Fibroblast of mammary gland (primary cell): ENCODE measurements around the gene TBC1D14.

Experiments used
- DNase-seq: peaks from one replicate; pipeline ENCODE4 v3.0.0-alpha.2; 2010; ENCODE audit warnings: low read depth
- H3K4me3 ChIP-seq: 2 replicates; pipeline ENCODE4 v1.5.1; 2011; ENCODE audit warnings: low read depth, mild to moderate bottlenecking, low read length, moderate library complexity; ENCODE audit not compliant: control insufficient read depth
- CTCF ChIP-seq: conservative IDR thresholded peaks from 2 replicates; pipeline ENCODE4 v1.5.1; 2011; ENCODE audit warnings: low read depth, low read length, inconsistent platforms; ENCODE audit not compliant: control insufficient read depth, insufficient read depth

Gene TBC1D14

DNA sequence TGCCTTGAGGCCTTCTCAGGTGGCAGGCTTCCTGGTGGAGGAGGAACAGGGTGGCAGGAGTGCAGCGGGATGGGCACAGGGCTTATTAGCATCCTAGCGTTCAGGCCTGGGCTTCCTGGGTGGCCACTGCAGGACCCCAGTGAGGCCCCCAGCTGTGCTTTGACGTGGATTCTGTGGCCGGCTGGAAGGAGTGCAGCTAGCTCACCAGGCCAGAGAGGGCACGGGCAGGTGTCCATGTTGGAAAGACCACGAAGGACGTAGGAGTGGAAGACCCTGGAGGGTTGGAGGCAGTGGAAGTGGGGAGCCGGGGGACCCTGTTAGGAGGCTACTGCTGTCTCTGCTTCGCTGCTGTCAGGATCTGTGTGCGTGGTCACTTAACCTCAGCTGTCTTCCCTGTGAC lies 120.3 kb downstream of the TBC1D14 start:
- no peak for DNase-seq
- no peak for TF ChIP-seq CTCF

GRCh38 chr4:7030856-7031255 lies 121.2 kb downstream of the TBC1D14 start:
- DNase-seq = no peak
- TF ChIP-seq CTCF = no peak
- H3K4me3 ChIP-seq = no peak overlapping the region

More for the DNA sequence above, 120.3 kb downstream of the TBC1D14 start:
- H3K4me3 ChIP-seq = no peak overlapping the region

DNA sequence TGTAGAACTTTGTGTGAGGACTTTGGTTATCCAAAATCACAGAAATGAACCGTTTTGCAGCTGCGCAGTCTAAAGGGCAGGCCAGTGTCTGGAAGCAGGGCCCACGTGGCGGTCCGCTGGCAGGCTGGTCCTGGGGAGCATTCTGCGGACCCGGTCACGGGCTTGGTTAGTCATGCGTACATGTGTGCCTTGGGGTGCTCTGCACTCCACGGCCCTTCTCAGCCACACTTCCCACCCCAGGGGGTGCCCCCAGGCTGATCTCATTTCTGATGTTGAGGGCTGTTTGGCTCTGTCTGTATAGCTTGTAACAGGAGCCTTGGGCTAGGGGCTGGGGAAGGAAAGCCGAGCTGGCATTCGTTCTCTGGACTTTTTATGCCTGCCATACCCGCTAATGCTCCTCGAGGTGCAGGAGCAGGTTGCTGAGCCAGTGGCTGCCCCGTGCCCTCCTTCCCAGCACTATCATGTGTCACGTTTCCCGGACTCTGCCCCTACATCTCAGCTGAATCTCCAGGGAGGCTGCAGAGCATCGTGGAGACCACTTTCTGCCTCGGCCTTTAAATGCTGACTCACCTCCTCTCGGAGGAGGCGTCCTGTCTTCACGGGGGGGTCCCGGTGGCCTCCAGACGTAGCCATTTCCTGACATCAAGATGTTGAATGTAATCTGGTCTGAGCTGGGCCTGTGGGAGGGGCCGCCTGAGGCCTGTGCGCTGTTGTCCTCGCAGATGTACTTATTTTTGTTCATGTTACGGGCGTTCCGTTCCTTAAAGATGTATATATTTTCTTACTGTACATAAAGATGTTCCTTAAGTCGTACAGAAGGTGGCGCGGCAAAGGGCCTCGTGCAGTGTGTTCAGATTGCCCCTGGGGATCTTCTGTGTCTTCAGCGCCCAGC lies 122.2 kb downstream of the TBC1D14 start:
- no peak for TF ChIP-seq CTCF
- no peak overlapping the region for H3K4me3 ChIP-seq
- DNase-seq = no peak

DNA sequence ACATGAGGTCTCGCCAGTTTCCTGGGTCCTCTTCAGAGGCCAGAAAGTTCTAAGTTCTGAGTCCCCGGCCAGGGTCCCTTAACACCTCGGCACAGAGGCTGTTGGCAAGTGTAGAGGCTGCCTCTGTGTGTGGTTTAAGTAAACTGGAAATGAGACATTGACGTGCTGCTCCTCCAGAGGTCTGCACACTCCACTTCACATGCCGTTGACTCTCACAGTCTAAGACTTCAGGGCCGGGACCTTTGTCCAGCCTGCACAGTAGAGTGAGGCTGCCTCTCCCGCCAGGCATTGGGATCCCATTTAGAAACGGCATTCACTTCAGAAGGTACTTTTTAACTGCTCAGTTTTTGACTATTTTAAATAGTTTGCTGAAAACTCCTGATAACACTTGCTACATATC lies 123.0 kb downstream of the TBC1D14 start:
- DNase-seq = no peak
- H3K4me3 ChIP-seq = no peak overlapping the region
- TF ChIP-seq CTCF = no peak

GRCh38 chr4:7034262-7035081 lies 124.8 kb downstream of the TBC1D14 start:
- no peak for TF ChIP-seq CTCF
- DNase-seq = no peak
- no peak overlapping the region for H3K4me3 ChIP-seq

GRCh38 chr4:7037425-7037824 lies 127.8 kb downstream of the TBC1D14 start:
- H3K4me3 ChIP-seq = no peak overlapping the region
- no peak for DNase-seq
- TF ChIP-seq CTCF = peak; percentile 4
